IPS-18c (cell line): ENCODE measurements around the gene SPTBN1.
A peak's percentile ranks its signal among the peaks of the same experiment; 100 is the strongest.

ENCODE experiments used
- H3K4me3 ChIP-seq: 2 replicates; pipeline ENCODE4 v1.7.0; 2013; ENCODE audit warnings: low read depth, mild to moderate bottlenecking, low read length, moderate library complexity; ENCODE audit not compliant: insufficient read depth
- H3K9me3 ChIP-seq: one replicate; pipeline ENCODE4 v1.6.1; 2013; ENCODE audit warnings: mild to moderate bottlenecking, low read length, moderate library complexity; ENCODE audit not compliant: control insufficient read depth, insufficient read depth

Gene SPTBN1

DNA sequence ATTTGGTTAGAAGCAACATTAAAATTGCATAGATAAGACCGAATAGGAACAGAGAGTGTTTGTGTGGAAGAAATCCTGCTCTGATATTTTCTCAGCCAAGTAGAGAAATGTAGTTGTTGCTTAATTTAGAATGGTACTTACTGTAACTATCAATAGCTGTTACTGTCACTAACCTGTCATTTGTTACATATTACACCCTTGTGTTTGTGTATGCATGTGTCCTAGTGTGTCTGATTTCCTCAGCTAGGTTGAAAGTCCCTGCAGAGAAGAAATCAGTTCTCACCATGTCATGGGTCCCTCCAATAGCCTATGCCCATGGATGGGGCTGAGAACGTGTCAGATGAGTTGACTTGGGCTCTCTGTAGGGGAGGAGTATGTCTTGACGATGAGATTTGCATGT, 94.4 kb downstream of the SPTBN1 start:
- no peaks in the 10 kb centered on the region for H3K9me3 ChIP-seq
- H3K4me3 ChIP-seq = no peak overlapping the region

DNA sequence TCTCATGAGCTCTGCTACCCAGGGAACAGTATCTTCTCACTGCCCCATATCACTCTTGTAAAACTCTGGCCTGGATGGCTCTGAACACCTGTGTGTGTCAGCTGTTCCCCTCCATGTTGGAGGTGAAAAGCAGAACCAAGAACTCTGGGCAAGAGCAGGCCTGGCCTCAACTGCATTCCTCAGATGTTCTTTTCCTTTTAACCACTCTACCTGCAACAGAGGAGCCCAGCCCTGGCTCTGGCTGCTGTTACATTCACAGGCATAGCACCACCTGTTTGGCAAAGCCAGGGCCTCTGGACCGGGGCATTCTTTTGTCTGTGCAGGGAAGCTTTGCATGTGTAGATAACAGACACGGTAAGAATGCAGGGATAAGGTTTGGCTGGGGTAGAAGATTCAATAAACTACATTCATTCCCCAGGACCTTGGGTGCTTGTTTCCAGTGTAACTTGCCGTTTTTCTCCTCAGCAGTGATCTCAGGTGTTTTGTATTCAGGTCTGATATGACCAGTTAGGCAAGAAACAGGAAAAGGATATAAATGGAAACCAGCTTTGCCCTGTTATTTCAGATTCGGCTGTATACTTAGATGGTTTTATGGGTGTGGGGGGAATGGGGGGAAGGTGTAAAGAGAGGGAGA, 95.1 kb downstream of the SPTBN1 start:
- H3K9me3 ChIP-seq = no peaks in the 10 kb centered on the region
- no peak overlapping the region for H3K4me3 ChIP-seq

- Histone ChIP-seq H3K4me3 (no peak overlapping the region), H3K9me3 (no peaks in the 10 kb centered on the region)
Observed at GRCh38 chr2:54553075-54553474, 96.9 kb downstream of the SPTBN1 start.

GRCh38 chr2:54553775-54554174, 97.6 kb downstream of the SPTBN1 start:
- Histone ChIP-seq H3K4me3 (no peak overlapping the region), H3K9me3 (no peaks in the 10 kb centered on the region)

DNA sequence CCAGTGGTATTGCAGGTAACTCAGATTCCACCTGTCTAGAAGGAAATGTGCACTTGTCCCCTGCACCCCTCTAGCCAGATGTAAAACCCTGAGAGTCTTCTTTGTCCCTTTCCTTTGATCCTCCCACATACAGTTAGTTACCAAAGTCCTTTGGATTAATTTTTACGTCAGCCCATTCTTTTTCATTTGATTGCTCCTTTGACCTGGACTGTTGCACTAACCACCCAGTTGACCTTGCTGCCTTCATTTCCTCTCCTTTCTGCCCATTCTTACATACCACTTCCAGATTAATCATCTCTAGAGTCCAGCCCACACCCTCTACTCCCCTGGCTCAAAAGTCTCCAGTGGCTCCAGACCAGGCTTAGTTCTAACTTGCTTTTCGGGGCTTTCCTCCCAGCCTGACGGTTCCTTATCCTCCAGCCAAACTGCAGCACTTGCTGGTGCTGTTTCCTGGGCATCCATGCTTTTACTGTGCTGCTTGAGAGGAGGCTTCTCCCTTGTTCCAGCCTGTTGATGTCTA, 99.3 kb downstream of the SPTBN1 start:
- Histone ChIP-seq H3K9me3 (no peaks in the 10 kb centered on the region), H3K4me3 (no peak overlapping the region)

DNA sequence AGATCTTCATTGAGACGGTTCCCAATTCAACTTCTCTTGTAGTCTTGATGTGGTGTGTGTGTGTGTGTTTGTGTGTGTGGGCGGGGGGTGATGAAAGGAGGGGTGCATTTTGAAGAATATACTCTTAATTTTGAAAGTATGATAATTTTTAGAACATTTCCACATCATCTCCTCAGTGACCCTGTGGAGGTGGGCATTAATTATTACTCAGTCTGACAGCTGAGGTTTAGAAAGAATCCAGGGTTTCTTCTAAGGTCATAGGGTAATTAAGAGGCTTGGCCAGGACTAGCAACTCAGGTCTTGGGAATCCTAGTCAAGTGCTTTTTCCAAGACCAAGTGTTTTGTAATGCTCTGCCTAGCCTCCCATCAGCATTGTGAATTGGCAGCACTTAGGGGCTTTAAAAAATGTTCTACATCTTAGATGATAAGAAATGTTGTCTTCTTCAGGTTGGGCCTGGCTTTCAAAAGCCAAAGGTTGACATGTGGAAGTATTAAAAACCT, 100.5 kb downstream of the SPTBN1 start:
- H3K9me3 ChIP-seq = no peaks in the 10 kb centered on the region
- no peak overlapping the region for H3K4me3 ChIP-seq

DNA sequence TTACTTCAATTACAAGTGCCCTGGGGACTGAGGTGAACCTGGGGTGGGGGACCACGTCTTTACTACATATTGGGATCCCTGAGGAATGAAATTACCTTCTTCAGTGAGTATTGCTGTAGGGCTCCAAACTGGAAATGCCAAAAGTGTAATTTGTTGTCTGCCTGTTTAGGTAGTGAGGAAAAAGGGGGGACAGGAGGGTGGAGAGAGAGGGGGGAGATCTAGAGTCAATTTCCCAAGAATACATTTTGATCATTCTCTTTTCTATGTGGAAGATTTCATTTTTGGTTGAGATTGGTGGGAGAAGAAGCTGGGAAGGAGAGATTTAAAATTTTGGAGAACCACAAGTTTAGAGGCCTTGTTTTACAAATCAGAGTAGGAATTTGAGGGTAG, 101.1 kb downstream of the SPTBN1 start:
- peak overlapping the region; percentile 78 for H3K4me3 ChIP-seq
- H3K9me3 ChIP-seq = no peaks in the 10 kb centered on the region

DNA sequence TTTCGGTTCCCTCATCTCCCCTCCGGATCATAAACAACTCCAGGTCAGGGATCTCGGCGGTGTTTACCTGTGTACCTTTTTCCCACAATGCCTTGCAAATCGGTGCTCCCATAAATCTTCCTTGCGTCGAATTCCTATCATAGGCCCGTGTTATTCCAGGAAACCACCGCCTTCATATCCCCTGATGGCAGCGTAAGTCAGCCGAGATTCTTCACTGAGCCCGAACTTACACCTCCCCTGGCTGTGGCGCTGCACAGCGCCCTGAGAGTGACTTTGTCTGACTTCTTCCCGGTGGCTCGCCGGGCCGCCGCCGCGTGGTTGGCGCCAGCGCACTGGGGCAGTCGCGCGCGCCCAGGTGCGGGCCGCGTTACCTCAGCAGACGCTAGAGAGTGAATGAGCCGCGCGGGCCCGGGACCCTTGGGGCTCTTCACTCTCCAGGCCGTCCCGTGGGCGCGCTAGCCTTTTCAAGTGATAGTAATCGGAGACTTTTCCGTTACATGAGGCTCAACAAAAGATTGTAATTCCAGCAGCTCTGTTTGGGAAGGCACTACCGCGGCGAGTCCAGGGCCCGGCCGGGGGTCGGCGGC, 101.6 kb downstream of the SPTBN1 start:
- peak overlapping the region; percentile 78 for H3K4me3 ChIP-seq

DNA sequence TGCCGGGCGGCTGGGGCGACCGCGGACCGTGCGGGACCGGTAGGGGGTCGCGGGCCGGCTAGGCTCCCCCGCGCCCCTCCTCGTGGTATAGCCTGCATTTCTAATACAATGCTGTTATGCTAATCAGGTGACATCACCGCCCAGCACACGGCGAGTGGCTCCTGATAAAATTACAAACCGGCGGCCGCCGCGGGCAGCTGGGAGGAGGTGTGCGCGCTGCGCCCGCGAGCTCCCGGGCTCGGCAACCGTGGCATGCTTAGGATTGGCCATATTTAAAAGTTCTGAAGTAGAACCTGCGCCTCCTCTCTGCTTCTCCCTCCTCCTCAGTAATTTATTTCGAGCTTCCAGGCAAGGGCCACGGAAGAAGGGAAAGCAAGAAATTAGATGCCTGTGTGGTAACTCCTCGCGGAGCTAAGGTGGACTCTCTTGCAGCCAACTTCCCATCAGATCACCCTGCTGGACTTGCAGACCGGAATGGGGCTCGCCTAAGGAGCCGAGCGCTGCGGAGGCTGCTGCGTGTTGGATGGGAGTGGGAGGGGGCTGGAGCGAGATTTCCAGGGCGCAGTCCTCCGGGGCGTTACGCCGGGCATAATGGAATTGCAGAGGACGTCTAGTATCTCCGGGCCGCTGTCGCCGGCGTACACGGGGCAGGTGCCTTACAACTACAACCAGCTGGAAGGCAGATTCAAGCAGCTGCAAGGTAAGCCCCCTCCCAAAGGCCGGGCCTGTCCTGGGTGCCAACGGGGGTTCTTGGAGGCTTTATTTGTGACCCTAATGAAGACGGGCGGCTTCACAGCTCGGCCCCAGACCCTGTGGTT, 102.3 kb downstream of the SPTBN1 start:
- H3K9me3 ChIP-seq = no peaks in the 10 kb centered on the region

More for the DNA sequence above, 101.6 kb downstream of the SPTBN1 start:
- H3K9me3 ChIP-seq = no peaks in the 10 kb centered on the region

DNA sequence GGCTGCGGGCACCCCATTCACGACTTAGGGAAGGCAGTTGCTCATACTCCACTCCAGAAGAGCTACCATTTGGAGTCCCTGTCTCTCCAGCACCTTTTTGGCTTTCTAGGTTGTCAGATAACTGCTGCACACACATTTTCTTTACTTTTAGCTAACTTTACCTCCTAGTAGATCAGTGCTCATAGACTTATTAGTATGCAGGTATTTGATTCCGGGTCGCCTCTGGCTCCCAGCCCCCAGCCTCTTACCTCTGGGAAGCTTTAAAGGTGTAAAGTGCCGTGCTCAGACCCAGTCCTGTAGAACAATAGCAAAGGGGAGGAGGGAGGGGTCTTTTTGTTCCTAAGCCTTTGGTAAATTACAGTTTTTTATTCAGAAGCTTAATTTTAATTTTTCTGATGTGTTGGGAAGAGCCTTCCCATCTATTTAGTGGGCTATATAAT, 102.9 kb downstream of the SPTBN1 start:
- Histone ChIP-seq H3K4me3 (peak overlapping the region; percentile 78), H3K9me3 (no peaks in the 10 kb centered on the region)

More for the DNA sequence above, 102.3 kb downstream of the SPTBN1 start:
- H3K4me3 ChIP-seq = peak overlapping the region; percentile 78

GRCh38 chr2:54559593-54560145, 103.5 kb downstream of the SPTBN1 start:
- Histone ChIP-seq H3K4me3 (peak overlapping the region; percentile 78), H3K9me3 (no peaks in the 10 kb centered on the region)

DNA sequence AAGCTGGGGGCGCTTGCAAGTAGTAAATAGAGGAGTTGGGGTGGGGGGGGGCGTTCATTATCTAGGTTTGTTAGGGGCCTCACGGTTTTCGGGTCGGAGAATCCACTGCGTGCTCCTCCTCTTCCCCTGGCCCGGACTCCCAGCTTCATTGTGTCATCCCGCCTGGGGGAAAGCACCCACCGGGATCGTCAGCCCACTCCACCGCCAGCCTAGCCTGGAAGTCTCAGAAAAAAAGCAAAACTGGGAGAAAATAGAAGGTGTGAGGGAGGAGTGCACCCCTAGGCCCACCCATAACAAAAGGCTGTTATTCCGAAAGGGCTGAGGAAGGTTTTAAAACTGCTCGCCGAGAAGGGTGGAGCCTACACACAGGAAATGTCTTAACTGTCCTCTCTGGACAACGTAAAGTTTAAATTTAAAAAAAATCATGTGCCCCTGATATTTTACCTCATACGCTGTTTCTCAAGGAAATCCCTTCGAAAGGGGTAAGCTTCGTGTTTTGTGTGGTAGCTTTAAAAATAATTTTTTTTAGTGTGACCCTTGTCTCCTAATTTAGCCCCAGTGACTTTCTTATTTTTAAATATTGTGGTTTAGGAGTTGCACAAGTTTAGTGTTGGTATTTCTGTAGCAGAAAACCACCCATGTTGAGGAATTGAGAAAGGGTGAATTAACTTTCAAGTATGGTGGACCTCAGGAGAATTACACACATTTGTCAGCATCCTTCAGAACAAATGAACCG, 104.2 kb downstream of the SPTBN1 start:
- Histone ChIP-seq H3K4me3 (peak overlapping the region; percentile 78), H3K9me3 (no peaks in the 10 kb centered on the region)

DNA sequence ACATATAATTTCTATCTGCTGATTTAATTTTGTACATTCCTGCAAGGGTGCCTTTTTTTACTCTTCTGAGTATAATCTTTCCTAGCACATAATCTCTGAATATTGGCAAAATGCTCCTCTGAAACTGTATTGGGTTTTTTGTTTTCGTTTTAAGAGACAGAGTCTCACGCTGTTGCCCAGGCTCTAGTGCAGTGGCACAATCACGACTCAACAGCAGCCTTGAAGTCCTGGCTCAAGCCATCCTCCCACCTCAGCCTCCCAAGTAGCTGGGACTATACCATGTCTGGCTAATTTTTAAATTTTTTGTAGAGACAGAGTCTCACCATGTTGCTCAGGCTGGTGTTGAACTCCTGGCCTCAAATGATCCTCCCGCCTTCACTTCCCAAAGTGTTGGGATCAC, 104.9 kb downstream of the SPTBN1 start:
- H3K9me3 ChIP-seq = no peaks in the 10 kb centered on the region
- peak overlapping the region; percentile 78; the same call in 1 of the 2 replicates for H3K4me3 ChIP-seq

GRCh38 chr2:54564439-54564838, 108.3 kb downstream of the SPTBN1 start:
- H3K4me3 ChIP-seq = no peak overlapping the region
- no peaks in the 10 kb centered on the region for H3K9me3 ChIP-seq

- Histone ChIP-seq H3K4me3 (no peak overlapping the region), H3K9me3 (no peaks in the 10 kb centered on the region)
Observed at GRCh38 chr2:54565551-54565950, 109.4 kb downstream of the SPTBN1 start.

DNA sequence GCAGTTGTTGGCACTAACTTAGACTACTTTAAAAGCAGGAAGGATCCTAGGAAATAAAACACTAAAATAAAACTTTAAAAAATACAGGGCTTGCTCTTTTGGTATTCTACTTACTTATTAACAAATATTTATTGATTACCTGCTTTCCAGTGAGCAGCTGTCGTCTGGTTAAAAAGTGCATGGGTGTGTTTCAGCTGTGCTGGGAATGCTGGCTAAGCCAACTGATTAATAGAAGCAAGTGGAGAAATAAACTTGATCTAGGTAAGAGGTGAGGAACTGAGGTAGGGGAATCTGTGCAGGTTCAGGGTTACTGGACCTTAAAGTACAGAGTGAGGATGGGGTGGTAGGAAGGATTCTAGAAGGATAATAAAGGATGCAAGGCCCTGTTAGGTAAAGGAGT, 110.8 kb downstream of the SPTBN1 start:
- no peaks in the 10 kb centered on the region for H3K9me3 ChIP-seq
- H3K4me3 ChIP-seq = no peak overlapping the region

- Histone ChIP-seq H3K4me3 (no peak overlapping the region), H3K9me3 (no peaks in the 10 kb centered on the region)
Observed at GRCh38 chr2:54568876-54569321, 112.8 kb downstream of the SPTBN1 start.
